ENCODE measurements around the gene BSDC1. TPM values are rescaled to one million over a fixed set of nuclear protein-coding genes. Genes with fewer than 3 reads are reported as not detected.

The BSDC1 gene
- total and polyA plus RNA-seq, 2 of the 13 experiments (the other 11 are each of a cell fraction or from before 2014, with no cell fraction given), result 40.3 to 64.2 TPM

DNA sequence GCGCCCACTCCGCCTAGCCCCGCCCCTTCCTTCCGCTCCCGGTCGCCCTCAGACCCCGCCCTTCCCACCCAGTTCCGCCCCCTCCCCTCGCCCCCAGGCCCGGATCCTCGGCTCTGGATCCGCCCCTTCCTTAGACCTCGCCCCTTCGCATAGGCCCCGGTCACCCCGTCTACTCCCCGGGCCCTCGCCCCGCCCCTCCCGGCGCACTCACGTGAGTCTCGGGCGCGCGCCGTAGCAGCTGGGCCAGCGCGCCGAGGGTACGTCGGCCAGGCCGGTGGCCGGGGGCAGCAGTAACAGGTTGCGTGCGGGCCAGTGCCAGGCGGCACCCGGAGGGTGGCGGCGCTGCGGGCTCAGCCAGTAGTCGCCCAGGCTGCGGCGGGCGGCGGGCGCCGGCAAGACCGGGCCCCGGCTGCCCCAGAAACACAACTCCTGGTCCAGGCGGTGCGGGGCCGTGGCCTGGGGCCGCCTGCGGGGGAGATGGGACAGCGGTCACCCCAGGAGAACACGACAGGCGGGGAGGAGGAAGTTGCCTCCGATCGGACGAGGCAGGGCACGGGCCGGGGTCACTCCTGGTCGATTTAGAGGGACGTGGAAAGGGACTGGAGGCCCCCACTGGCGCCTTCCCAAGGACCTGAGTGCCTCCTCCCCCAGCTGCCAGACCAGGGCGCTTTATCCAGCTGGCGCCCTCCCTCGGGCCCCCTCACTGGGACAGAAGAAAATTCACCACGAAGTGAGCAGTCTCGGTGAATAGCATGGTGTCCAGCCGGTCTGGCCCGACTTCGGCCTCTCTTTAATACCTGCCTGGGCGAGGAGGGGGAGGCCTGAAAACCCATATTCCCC, 42.6 kb downstream of the BSDC1 start (continued):
- TF ChIP-seq ZNF496 (CRISPR knock-in tag; IDR thresholded peaks at IDR 0.05; ENCODE audit: insufficient replicate concordance) (no peak), IRF2 (CRISPR knock-in tag; IDR thresholded peaks at IDR 0.05) (no peak), NKX3-1 (CRISPR knock-in tag; IDR thresholded peaks at IDR 0.05) (no peak), SIX1 (CRISPR knock-in tag; IDR thresholded peaks at IDR 0.05; ENCODE audit: borderline replicate concordance) (no peak), FOXP1 (IDR thresholded peaks at IDR 0.05) (no peak), FOXP1 (CRISPR knock-in tag; IDR thresholded peaks at IDR 0.05) (no peak), KMT2A (CRISPR knock-in tag; IDR thresholded peaks at IDR 0.05) (no peak), ZFX (CRISPR knock-in tag; IDR thresholded peaks at IDR 0.05; ENCODE audit: low read depth) (peak; percentile 93), ZNF430 (CRISPR knock-in tag; IDR thresholded peaks at IDR 0.05) (0 out of 2 replicates have a peak, but pooled peaks have one; percentile 12), HNRNPUL1 (IDR thresholded peaks at IDR 0.05; ENCODE audit: low read depth, low read length) (no peak), ZNF253 (CRISPR knock-in tag; IDR thresholded peaks at IDR 0.05; ENCODE audit: borderline replicate concordance) (peak; percentile 53; the same call in 1 of the 2 replicates), ZNF589 (CRISPR knock-in tag; conservative IDR thresholded peaks at IDR 0.05) (no peak), SRSF1 (optimal IDR thresholded peaks at IDR 0.05; ENCODE audit: low read depth, low read length) (peak; percentile 58), MAFG (CRISPR knock-in tag; IDR thresholded peaks at IDR 0.05) (no peak)
- TF ChIP-seq, protein P1, sequence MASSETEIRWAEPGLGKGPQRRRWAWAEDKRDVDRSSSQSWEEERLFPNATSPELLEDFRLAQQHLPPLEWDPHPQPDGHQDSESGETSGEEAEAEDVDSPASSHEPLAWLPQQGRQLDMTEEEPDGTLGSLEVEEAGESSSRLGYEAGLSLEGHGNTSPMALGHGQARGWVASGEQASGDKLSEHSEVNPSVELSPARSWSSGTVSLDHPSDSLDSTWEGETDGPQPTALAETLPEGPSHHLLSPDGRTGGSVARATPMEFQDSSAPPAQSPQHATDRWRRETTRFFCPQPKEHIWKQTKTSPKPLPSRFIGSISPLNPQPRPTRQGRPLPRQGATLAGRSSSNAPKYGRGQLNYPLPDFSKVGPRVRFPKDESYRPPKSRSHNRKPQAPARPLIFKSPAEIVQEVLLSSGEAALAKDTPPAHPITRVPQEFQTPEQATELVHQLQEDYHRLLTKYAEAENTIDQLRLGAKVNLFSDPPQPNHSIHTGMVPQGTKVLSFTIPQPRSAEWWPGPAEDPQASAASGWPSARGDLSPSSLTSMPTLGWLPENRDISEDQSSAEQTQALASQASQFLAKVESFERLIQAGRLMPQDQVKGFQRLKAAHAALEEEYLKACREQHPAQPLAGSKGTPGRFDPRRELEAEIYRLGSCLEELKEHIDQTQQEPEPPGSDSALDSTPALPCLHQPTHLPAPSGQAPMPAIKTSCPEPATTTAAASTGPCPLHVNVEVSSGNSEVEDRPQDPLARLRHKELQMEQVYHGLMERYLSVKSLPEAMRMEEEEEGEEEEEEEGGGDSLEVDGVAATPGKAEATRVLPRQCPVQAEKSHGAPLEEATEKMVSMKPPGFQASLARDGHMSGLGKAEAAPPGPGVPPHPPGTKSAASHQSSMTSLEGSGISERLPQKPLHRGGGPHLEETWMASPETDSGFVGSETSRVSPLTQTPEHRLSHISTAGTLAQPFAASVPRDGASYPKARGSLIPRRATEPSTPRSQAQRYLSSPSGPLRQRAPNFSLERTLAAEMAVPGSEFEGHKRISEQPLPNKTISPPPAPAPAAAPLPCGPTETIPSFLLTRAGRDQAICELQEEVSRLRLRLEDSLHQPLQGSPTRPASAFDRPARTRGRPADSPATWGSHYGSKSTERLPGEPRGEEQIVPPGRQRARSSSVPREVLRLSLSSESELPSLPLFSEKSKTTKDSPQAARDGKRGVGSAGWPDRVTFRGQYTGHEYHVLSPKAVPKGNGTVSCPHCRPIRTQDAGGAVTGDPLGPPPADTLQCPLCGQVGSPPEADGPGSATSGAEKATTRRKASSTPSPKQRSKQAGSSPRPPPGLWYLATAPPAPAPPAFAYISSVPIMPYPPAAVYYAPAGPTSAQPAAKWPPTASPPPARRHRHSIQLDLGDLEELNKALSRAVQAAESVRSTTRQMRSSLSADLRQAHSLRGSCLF (CRISPR knock-in tag; IDR thresholded peaks at IDR 0.05; ENCODE audit: borderline replicate concordance), result no peak
- TF ChIP-seq, protein P2, sequence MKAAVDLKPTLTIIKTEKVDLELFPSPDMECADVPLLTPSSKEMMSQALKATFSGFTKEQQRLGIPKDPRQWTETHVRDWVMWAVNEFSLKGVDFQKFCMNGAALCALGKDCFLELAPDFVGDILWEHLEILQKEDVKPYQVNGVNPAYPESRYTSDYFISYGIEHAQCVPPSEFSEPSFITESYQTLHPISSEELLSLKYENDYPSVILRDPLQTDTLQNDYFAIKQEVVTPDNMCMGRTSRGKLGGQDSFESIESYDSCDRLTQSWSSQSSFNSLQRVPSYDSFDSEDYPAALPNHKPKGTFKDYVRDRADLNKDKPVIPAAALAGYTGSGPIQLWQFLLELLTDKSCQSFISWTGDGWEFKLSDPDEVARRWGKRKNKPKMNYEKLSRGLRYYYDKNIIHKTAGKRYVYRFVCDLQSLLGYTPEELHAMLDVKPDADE (CRISPR knock-in tag; IDR thresholded peaks at IDR 0.05), result peak; percentile 9; the same call in 1 of the 2 replicates
- TF ChIP-seq, protein P3, sequence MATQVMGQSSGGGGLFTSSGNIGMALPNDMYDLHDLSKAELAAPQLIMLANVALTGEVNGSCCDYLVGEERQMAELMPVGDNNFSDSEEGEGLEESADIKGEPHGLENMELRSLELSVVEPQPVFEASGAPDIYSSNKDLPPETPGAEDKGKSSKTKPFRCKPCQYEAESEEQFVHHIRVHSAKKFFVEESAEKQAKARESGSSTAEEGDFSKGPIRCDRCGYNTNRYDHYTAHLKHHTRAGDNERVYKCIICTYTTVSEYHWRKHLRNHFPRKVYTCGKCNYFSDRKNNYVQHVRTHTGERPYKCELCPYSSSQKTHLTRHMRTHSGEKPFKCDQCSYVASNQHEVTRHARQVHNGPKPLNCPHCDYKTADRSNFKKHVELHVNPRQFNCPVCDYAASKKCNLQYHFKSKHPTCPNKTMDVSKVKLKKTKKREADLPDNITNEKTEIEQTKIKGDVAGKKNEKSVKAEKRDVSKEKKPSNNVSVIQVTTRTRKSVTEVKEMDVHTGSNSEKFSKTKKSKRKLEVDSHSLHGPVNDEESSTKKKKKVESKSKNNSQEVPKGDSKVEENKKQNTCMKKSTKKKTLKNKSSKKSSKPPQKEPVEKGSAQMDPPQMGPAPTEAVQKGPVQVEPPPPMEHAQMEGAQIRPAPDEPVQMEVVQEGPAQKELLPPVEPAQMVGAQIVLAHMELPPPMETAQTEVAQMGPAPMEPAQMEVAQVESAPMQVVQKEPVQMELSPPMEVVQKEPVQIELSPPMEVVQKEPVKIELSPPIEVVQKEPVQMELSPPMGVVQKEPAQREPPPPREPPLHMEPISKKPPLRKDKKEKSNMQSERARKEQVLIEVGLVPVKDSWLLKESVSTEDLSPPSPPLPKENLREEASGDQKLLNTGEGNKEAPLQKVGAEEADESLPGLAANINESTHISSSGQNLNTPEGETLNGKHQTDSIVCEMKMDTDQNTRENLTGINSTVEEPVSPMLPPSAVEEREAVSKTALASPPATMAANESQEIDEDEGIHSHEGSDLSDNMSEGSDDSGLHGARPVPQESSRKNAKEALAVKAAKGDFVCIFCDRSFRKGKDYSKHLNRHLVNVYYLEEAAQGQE (IDR thresholded peaks at IDR 0.05; ENCODE audit: borderline replicate concordance in 1 of 2, low read depth in 1 of 2, low read length in 2 of 2), result no peak; a peak in 1 of 4 replicates
- TF ChIP-seq, protein P4, sequence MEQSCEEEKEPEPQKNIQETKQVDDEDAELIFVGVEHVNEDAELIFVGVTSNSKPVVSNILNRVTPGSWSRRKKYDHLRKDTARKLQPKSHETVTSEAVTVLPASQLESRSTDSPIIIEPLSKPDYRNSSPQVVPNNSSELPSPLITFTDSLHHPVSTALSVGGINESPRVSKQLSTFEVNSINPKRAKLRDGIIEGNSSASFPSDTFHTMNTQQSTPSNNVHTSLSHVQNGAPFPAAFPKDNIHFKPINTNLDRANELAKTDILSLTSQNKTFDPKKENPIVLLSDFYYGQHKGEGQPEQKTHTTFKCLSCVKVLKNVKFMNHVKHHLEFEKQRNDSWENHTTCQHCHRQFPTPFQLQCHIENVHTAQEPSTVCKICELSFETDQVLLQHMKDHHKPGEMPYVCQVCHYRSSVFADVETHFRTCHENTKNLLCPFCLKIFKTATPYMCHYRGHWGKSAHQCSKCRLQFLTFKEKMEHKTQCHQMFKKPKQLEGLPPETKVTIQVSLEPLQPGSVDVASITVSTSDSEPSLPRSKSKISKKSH (CRISPR knock-in tag; IDR thresholded peaks at IDR 0.05; ENCODE audit: borderline replicate concordance), result no peak

Measured in HepG2 (cell line).